Effector CD8-positive, alpha-beta T cell (primary cell): ENCODE measurements around the gene BLTP1.

ENCODE experiments used
- DNase-seq: peaks from one replicate; lab custom pipeline; 2025; lab: John Stamatoyannopoulos, UW

The BLTP1 gene

DNA sequence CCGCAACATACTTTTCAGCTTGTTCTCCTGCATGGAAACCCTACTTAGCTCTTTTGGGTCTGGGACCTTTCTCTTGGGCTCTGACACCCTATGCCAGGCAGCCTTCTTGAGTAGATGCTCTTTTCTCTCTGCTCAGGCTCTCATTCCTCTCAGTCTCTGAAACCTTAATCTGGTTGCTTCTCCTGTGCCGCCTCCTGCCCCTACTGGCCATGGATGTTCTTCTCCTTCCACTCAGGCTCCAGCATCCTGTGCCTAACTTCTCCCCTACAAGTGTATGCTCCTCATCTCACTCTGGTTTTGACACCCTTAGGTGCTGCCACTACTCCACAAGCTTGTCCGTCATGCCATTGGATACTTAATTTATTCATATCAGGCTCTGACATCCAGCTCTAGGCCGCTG is 15.2 kb downstream of the BLTP1 start:
- DNase-seq: no peak

DNA sequence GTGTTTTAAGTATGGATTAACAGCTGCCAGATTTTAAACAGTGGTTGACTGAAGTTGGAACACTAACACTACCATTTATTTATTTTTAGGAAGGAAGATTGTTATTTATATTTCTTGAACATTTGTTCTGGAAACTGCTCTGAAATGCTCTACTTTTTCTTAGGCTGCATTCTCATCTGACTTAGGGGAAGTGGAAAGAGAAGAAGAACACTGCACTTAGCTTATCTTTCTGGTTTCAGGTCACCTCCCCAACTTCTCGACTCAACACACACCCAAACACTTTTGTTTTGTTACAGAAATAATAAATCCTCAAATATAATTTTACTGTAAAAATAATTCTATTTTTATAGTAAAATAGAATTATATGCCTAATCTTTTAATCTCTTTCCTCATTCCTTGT is 18.6 kb downstream of the BLTP1 start:
- DNase-seq: no peak

DNA sequence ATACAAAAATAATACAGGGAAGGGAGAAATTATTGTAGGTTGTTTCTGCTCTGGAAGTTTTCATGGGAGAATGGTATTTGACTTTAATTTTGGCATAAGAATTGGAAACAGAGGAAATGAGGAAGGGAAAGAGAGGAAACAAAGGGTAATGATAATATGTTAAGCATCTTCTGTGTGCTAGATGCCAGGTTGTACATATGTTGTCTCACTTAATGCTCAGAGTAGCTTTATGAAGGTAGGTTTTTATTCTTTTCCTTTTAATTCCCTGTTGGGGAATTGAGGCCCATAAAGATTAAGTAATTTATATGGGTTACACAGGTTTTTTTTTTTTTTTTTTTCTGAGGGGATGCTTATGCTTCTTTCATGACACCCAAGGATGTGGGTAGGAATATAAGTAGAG is 19.2 kb downstream of the BLTP1 start:
- no peak for DNase-seq

DNA sequence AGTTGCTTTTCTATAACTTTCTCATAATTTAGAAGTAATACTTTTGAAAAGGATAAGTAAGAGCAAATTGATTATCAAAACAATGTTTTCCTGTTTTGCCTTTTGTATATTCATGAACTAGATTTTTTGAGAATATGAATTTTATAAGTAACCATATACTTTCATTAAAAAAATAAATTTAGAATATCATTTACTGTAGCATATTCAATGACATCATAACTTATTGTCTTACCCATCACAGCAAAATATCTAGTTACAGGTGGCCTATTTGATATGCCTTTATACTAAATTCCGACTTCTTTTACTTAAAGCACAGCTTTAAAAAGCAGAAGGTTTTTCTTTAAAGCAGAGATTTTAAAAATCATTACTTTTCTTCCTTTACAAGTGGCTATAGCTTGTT is 20.1 kb downstream of the BLTP1 start:
- no peak for DNase-seq

DNA sequence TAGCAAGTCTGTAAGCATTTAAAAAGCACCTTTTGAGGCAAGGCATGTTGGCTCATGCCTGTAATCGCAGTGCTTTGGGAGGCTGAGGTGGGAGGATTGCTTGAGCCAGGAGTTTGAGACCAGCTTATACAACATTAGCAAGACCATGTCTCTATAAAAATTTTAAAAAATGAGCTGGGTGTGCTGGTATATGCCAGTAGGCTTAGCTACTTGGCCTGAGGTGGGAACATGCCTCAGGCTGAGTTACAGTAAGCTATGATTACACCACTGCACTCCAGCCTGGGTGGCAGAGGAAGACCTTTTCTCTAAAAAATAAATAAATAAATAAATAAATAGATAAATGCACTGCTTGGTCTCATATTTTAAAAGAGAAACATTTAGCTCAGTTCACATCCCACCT is 26.8 kb downstream of the BLTP1 start:
- DNase-seq: no peak

DNA sequence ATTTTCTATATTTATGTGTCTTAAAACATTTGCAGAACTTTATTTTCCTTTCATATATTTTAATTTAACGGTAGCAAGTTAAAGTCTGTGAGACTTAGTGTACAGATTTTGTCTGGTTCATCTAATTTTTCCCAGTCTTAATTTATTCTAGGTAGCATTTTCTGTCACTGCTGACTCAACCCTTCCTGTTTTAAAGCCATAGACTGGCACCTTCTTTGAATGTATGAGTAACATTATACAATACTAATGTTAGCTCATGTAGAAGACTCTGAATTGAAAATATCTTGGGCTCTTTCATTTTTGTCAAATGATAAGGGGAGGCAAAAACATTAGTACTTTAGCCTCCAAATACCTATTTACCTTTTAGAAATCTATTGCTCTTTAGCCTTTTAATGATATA is 43.6 kb downstream of the BLTP1 start:
- no peak for DNase-seq
